HG03064 (cell line): ENCODE results near the gene ULBP1.
"Not testable (repeated sequence)": the region's sequence is repeated elsewhere in the genome, so short reads cannot be mapped to it uniquely, and the experiment has no call there.

Source experiments
- ATAC-seq: cut with Tn5 transposase; IDR thresholded peaks from one replicate; pipeline ENCODE4 v1.9.1; 2021; ENCODE audit warnings: low read depth; ENCODE audit not compliant: unreplicated experiment

ULBP1 gene

DNA sequence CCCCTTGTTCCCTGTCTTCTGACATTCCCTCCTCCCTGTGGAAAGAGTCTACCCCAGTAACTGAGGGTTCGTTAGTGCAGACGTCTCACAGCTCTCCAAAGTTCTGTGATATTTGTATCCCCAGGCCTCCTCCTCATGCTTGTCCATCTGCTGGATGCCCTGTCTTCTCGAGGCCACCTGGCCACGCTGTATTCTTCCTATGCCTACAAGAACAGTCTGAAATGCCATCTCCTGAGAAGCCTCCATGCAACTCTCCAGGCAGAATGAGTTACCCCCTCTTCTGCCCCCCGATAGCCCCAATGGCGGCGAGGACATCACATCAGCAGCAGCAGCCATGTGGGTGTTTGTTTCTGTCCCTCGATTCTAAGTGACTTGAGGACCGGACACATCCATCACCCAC is 12.6 kb upstream of the ULBP1 start:
- ATAC-seq: no peak

DNA sequence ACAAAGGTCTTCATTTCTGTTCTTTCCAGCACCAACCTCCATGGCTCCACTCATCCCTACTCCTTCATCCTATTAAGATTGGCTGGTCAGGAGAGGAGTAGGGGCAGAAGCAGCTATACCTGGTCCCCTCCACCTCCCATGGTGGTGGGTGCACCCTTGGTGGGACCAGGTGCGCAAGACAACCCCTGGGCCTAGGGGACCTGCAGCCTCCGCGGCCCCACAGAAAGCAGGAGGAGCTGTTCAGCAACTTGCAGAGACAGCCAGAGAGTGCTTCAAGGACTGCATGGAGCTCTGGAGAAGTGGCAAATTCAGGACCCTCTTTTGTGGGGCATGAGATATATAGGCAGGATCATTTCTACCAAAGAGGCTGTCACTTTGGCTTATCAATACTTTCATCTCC is 12.1 kb upstream of the ULBP1 start:
- no peak for ATAC-seq

DNA sequence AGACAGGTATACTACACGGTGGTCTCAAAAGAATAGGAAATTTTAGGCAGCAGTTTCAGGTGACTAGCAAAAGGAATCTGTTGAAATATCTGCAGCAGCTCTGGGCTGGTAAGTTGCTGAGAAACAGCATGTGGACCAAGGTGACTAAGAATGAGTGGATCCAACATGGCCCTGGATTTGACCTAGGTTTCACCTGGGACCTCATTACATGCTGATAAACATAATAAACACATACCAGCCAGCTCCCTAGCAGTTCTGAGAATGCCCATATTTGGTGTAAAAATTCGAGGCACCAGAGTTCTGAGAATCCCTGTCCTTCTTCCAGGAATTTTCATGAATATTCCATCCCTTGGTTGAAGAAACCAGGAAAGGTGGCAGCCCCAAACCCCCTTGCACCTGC is 10.4 kb upstream of the ULBP1 start:
- ATAC-seq: not testable (repeated sequence)

DNA sequence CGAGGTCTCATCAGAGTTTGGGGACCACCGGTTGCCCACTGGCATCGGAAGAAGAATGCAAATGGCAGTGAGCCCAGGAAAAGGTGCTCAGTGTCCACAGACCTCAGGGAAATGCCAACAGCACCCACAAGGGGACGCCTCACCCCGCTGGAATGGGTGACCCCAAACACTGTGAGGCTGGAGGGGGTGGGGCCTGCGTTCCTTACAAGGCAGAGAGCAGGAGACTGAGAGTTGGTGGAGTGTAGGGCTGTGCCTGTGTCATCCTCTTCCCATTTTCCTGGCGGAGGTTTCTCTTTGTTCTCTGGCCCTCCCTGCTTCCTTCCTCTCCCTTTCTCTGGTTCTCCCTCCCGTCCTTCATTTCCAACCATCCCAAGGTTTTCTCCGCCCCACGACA is 9.8 kb upstream of the ULBP1 start:
- ATAC-seq: not testable (repeated sequence)

DNA sequence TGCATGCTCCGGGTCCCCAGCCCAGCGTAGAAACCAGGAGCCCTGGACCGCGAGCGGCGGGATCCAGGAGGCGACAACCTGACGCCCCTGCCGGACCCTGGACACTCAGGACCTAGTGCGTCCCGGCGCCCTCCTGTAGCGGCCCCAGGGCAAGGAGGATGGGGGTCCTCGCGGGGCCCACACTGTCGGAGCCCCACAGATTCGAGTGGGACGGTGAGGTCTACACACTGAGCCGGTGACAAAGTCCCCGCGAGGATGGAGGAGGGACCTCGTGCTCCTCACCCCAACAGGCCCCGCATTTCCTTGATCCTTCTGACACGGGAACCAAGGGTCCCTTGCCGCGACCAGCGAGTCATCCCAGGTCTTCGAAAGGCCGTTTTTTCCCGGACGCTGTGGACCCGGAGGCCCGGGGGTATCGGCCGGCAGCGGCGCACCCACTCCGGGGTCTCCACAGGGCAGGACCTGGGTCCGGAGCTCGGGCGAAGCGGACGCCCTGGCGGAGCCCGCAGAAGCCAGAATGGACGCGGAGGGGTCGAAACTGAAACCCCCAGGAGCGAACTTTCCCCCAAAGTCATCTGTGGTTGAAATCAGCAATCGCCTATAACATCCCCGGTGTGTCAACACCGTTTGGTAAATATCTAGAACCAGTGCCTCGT is 9.3 kb upstream of the ULBP1 start:
- ATAC-seq: not testable (repeated sequence)

DNA sequence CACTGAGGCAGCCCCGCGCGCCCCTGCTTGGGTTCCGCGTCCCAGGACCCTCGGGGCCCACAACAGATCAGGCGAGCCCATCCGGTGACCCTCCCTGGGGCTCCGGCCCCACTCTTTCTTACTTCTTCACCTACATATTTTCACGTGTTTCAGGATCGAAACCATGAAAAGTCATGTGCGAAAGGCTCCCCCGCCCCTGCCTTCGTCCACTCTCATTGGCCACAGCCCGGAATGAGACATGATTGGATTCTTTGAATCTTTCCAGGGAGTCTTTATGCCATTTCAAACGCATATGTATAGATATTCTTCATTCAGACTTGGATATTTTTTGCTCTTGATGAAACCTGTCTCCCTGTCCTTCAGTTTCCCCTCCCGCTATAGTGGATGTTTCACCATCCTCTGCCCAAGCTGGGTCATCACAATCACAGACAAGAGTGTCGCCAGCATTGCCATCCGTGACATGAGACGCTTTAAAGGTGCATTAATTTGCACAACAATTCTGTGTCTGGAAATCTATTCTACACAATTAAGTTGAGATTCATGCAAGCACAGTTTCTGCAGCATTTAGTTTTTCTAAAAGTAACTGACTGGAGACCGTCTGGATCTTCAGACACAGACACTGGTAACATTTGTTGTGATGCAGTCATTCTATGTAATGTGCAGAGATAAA is 8.6 kb upstream of the ULBP1 start:
- not testable (repeated sequence) for ATAC-seq

DNA sequence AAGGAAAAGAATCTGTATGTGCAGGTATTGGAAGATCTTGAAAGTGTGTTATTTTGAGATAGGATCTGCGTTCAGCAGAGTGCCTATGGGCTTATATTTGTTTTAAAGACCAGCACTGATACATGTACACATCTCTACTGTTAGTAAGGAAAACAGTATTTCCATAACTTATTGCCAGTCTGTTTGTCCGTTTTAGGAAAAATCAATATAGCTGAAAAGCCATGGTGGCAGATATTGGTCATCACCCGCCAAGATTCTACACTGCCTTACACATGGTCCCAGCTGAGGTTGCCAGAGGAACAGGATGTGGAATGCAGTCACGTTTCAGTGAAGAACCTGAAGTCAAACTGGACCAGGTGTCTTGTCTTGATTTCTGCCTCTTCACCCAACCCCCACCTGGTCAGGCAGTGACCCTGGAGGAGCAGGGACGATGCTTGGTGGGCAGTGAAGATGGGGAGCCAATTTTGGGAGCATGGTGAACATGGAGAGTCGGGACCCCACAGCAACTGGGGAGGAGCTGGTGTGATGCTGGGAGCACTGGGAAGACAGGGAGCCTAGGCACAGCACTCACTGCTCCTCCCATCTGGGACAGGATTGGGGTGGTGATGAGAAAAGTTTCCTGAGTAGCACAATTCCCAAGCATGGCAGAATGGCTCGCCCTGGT is 8.0 kb upstream of the ULBP1 start:
- not testable (repeated sequence) for ATAC-seq

DNA sequence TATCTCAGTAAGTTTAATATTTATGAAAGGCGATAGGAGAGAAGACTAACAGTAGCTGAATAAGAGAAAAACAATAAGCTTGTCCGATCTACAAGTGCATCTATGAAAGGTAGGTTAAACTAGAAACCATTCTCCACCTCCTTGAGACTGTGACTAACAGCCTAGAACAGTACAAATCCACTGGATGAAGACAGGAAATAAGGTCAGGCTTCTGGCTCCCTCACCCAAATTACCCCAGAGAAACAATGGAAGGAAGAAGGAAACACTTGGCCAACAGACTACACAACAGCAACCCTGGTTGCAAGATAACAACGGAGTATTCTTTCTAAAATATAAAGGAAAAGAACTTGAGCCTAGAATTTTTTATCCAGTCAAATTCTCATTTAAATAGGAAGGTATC is 5.6 kb upstream of the ULBP1 start:
- ATAC-seq: not testable (repeated sequence)

DNA sequence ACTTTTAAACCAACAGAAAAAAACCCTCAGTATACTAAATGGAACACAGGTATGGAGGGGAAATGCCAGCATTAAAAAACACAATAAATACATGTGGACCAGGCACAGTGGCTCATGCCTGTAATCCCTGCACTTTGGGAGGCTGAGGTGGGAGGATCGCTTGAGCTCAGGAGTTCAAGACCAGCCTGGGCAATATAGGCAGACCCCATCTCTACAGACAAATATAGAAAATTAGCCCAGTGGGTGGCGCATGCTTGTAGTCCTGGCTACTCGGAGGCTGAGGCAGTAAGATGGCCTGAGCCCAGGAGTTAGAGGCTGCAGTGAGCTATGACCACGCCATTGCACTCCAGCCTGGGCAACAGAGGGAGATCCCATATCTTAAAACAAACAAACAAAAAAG is 3.9 kb upstream of the ULBP1 start:
- not testable (repeated sequence) for ATAC-seq

DNA sequence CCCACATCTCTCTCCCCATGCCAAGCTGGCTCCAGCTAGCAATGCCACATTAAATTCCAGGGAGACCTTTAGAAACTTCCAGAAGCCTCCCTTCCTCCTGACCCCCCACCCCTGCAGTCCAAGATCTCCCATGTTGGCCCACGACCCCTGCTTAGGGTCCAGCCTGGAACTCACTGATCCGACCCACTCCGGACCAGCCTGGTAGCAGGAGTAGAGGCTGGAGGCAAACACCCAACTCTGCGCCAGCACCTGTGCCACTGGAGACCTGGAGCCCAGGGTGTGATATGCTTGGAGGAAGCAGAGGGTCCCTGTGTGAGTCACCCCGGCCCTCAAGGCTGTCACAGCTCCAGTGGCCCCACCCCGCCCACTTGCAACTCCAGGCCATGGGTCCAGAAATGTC is 3.3 kb upstream of the ULBP1 start:
- ATAC-seq: no peak

DNA sequence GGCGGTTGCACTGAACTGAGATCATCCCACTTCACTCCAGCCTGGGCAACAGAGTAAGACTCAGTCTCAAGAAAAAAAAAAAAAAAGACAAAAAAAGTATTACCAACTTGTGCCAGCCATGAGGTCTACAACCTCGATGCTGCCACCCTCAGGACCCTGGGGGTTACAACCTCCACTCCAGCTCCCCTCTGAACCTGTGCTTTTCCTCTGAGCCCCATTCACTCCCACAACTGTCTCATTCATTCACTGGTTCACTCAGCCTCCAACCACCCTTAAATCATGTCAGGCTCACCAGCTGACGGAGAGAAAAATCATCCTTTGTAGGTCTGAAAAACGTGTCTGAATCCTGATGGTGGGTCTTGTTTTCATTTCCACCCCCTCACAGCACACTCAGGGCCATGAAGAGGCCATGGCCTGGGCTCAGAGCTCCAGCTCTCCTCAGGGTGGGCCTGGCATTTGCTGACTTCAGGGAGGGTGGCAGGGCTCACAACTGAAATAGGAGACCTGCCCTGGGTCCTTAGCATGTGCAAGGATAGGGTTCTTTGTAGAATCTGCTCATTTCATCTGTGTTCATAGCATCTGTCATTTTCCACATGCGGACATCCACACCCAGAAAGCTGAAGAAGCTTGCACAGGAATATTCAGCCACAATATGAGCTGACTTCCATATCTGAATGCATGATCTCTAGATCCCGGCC is 1.9 kb upstream of the ULBP1 start:
- no peak for ATAC-seq

DNA sequence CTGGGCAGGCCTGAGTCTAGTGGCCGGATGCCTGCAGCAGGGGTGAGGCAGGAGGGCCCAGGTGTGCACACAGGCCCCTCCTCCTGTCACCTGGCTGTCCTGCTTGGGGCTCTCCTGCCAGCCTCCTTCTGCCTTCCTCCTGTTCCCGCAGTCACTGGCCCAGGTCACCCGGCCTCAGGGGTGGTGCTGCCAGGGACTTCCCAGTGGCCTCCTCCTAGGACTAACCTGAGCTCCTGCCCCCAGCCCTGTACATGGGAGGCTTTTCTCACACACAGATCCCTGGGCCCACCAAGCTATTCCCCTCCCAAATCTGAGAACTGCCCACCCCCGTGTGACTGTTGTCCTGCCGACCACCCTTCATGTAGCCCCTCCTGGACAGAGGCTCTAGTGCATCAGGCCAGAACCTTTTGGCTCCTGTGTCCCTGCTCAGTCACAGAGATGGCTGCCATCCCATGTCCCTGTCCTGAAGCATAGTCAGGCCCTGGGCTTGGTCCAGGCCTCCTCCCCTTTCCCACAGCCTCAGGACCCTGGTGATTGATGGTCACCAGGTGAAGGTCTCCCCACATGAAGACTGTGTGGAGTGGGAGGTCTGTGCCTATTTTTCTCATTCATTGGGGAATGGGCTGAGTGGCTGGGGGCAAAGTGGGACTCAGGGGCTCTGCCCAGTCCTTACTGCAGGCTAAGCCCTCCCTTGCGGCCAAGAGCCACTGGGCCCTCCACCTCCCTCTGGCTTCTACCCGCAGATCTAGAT is 1.1 kb upstream of the ULBP1 start:
- no peak for ATAC-seq

DNA sequence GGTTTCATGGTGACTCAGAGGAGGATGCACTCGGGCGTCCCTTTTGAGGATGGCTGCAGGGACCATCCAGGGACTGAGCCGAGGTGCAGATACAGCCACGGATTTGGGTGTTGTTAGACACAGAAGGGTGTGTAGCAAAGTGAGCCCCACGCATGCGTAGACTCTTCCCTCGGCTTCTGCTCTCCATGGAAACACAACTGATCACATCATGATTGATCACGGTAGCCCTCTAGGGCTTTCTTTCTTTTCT is 606 bp upstream of the ULBP1 start:
- ATAC-seq: no peak

DNA sequence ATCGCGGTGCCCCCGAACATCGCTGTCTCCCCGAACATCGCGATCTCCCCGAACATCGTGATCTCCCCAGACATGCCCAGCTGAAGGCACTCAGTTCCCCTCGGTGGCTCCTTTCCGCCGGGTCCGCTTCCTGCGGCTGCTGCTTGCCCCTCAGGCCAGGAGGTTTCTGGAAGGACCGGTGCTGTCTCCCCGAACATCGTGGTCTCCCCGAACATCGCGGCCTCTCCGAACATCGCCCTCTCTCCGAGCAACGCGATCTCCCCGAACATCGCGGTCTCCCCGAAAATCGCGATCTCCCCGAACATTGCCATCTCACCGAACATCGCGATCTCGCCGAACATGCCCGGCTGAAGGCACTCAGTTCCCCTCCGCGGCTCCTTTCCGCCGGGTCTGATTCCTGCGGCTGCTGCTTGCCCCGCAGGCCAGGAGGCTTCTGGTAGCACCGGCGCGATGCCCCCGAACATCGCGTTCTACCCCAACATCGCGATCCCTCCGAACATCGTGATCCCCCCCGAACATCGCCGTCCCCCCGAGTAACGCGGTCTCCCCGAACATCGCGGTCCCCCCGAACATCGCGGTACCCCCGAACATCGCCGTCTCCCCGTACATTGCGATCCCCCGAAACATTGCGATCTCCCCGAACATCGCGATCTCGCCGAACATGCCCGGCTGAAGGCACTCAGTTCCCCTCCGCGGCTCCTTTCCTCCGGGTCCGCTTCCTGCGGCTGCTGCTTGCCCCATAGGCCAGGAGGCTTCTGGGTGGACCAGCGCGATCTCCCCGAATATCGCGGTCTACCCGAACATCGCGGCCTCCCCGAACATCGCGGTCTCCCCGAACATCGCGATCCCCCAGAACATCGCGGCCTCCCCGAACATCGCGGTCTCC is 808 bp downstream of the ULBP1 start:
- no peak for ATAC-seq

DNA sequence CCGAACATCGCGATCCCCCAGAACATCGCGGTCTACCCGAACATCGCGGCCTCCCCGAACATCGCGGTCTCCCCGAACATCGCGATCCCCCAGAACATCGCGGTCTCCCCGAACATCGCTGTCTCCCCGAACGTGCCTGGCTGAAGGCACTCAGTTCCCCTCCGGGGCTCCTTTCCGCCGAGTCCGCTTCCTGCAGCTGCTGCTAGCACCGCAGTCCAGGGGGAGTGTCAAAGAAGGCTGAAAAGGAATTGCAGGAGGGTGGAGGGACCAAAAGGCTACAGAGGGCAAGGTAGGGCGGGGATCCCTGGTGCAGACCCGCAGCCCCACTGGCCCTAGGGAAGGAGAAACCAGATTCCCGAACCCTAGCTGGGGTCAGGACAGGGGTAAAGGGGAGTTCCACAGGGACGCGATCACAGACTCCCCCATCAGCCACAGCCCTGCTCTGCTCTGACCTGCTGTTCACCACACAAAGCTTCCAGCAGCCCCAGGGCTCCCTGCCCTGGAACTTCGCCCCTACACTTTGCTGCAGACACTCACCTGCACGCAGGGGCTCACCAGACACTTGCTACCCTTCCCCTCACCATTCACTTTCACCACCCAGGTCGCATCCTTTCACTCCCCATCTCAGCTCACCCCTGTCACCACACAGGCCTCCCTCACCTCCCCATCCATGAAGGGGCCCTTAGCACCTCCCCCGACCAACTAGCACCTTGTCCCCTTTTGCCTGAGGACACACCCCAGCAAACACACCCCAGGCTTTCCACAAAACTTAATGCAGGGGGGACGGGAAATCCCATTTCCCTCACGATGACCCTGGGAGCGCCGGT is 1.7 kb downstream of the ULBP1 start:
- ATAC-seq: no peak

DNA sequence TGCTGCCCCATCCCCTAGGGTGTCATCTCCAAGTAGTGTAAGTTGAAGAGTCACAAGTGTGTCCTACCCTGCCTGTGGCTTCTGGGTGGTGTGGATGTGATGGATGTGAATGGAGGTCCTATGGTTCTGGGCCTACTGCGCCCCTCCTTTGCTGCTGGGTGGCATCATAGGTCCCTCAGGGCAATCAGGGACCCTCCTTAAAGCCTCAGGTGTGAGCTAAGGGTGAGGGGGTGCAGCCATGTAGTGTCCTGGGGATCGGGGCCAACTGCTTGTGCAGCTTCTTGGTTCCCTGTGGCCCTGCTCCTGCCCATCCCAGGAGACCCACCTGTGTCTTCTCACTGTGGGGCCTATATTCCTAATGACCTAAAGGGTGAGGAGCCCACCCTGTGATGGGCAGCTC is 2.6 kb downstream of the ULBP1 start:
- not testable (repeated sequence) for ATAC-seq

DNA sequence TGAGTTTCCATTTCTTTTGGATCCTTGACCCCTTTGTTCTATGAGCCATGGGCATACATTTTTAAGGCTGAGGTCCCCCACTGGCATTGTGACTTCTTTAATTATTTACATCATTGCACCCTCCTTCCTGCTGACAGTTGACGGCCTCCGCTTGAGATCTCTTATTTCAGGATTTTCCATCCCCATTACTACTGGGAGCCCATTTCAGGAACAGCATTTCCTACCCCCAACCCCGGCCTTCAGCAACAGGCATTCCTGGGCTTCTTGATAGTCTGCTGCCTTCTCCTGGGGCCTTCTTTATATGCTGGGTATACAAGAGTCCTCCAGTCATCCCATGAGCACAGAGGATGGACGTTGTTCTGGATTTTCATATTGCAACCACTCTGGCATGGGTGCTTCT is 3.8 kb downstream of the ULBP1 start:
- ATAC-seq: no peak

DNA sequence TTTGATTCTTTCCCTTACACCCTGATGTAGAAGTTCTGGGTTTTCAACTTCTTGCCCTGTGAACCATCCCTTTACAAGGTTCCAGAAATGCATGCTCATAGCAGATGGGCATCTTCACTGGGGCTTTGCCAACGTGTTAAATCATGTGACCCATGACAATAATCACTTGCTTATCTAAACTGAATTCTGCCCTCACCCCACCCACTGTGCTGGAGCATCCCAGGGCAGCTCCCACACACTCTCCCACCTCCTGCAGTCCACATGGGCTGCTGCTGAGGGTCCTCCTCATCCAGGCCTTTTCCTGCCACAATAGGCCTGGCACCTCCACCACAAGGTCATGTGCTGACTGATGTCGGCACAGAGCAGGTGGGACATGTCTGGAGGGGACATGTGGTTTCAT is 4.3 kb downstream of the ULBP1 start:
- not testable (repeated sequence) for ATAC-seq

DNA sequence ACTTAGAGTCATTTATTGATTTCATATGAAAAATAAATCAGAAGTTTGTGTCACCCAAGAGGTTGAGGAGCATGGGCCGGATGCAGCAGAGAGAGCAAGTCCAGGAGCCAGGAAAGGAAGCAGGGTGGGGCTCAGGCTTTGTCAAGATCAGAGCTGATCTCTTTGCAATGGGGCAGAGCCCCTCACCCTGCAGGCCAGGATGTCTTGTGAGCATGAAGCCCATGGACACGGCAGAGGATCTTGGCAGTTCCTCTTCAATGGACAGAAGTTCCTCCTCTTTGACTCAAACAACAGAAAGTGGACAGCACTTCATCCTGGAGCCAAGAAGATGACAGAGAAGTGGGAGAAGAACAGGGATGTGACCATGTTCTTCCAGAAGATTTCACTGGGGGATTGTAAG is 5.2 kb downstream of the ULBP1 start:
- not testable (repeated sequence) for ATAC-seq
